Epithelial cell of esophagus (primary cell): ENCODE measurements around the gene PWWP2B.

Experiments
- DNase-seq: peaks from one replicate; pipeline ENCODE4 v3.0.0; 2010; ENCODE audit warnings: low read depth
- H3K4me3 ChIP-seq: 2 replicates; pipeline ENCODE4 v1.5.1; 2011; ENCODE audit warnings: mild to moderate bottlenecking, low read length, control low read depth
- TF ChIP-seq, protein P1 (sequence below): IDR thresholded peaks from 2 replicates; pipeline ENCODE4 v1.5.1; 2011; ENCODE audit warnings: low read depth, mild to moderate bottlenecking, low read length, control low read depth, inconsistent platforms; ENCODE audit not compliant: insufficient read depth; ENCODE audit errors: missing control alignments

Gene PWWP2B

DNA sequence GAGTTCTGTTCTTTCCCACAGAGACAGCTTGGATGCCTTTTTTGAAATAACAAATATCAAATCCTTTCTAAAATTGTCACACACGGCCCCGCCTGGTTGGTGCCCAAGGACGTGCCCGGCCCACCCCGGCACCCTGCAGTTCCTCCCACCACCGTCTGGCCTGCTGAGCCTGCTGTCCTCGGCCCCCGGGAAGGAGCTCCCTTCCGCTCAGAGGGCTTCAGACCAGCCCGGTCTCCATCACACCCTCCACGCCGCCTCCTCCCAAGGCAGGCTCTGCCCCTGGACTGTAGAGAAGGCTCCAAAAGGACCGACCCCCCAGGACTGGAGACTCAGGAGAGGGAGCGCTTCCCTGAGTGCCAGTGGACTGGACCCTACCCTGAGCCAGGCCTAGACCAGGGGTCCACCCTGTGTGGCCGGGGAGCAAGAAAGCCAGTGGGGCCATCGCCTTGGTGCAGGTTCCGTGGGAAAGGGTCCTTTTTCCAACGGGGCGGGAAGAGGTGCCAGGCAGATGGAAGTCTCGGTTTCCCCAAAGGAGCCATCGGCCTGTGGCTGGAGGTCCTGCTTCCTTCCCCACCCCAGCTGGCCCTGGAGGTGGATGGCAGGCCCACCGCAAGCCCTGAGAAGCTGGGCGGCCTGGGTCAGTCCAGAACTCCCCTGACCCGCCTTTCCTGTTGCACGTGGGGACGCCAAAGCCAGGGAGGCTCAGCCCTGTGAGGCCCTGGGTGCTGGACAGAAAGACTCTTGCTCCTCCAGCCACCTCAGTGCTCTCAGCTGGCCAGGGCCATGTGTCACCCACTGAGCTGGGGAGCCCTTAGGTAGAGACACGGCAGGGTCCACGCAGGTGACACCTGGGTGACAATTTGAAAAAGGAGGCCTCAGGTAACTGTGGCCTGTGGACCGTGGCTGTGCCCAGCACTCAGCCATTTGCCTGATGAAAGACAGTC, 69.8 kb downstream of the PWWP2B start:
- TF ChIP-seq, protein P1, sequence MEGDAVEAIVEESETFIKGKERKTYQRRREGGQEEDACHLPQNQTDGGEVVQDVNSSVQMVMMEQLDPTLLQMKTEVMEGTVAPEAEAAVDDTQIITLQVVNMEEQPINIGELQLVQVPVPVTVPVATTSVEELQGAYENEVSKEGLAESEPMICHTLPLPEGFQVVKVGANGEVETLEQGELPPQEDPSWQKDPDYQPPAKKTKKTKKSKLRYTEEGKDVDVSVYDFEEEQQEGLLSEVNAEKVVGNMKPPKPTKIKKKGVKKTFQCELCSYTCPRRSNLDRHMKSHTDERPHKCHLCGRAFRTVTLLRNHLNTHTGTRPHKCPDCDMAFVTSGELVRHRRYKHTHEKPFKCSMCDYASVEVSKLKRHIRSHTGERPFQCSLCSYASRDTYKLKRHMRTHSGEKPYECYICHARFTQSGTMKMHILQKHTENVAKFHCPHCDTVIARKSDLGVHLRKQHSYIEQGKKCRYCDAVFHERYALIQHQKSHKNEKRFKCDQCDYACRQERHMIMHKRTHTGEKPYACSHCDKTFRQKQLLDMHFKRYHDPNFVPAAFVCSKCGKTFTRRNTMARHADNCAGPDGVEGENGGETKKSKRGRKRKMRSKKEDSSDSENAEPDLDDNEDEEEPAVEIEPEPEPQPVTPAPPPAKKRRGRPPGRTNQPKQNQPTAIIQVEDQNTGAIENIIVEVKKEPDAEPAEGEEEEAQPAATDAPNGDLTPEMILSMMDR = no peak
- H3K4me3 ChIP-seq = no peak overlapping the region
- no peak for DNase-seq
